ENCODE measurements around the gene ZNF470. TPM values are rescaled to one million over a fixed set of nuclear protein-coding genes. Genes with fewer than 3 reads are reported as not detected.

Gene ZNF470
- total and polyA plus RNA-seq, 2 of the 13 experiments (the other 11 are each of a cell fraction or from before 2014, with no cell fraction given), result not detected

DNA sequence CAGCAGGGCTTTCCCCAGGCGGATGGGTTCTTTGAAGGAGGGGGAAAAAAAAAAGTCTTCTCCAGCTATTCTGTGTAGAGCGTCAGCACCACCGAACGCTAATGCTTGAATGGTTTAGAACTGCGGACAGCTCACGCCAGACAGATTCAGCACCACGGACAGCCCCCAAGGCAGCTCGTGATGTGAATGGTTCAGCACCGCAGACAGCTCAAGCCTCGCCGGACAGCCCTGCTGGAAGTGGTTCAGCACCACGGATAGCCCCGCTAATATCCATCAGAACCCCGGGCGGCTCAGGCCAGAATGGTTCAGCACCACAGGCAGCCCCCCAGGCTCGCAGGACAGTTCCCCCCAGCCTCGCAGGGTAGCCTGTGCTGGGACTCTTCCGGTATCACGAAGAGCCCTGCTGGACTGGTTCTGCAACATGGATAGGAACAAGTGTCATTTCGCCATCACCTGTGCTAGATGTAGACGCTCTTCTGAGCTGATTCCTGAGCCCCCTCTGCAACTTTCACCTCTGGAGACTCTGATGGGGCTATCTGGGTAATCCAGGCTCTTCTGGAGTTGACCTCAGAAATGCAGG lies 70.8 kb downstream of the ZNF470 start (continued):
- TF ChIP-seq IRF9 (CRISPR knock-in tag; IDR thresholded peaks at IDR 0.05; ENCODE audit: borderline replicate concordance) (peak; percentile 100), SETDB1 (CRISPR knock-in tag; IDR thresholded peaks at IDR 0.05; ENCODE audit: borderline replicate concordance) (peak; percentile 79; the same call in 1 of the 2 replicates), ZNF451 (CRISPR knock-in tag; IDR thresholded peaks at IDR 0.05) (peak; percentile 100), ZBTB37 (CRISPR knock-in tag; IDR thresholded peaks at IDR 0.05) (peak; percentile 96), ZFYVE20 (CRISPR knock-in tag; IDR thresholded peaks at IDR 0.05; ENCODE audit: borderline replicate concordance, low read depth) (peak; percentile 99), ETV6 (CRISPR knock-in tag; conservative IDR thresholded peaks at IDR 0.05) (peak; percentile 100), CEBPB (IDR thresholded peaks at IDR 0.05; ENCODE audit: borderline replicate concordance, low read depth, low read length) (no peak), KDM2A (CRISPR knock-in tag; IDR thresholded peaks at IDR 0.05; ENCODE audit: borderline replicate concordance, low read depth) (peak; percentile 99), ZFP90 (CRISPR knock-in tag; IDR thresholded peaks at IDR 0.05; ENCODE audit: borderline replicate concordance) (peak; percentile 100), THRA (CRISPR knock-in tag; IDR thresholded peaks at IDR 0.05; ENCODE audit: borderline replicate concordance) (peak; percentile 97), ZNF547 (CRISPR knock-in tag; IDR thresholded peaks at IDR 0.05) (peak; percentile 100), MATR3 (CRISPR knock-in tag; IDR thresholded peaks at IDR 0.05) (no peak), ZNF354B (CRISPR knock-in tag; IDR thresholded peaks at IDR 0.05) (peak; percentile 98), FOXA1 (IDR thresholded peaks at IDR 0.05) (no peak), FOXA1 (CRISPR knock-in tag; IDR thresholded peaks at IDR 0.05) (0 out of 2 replicates have a peak, but pooled peaks have one; percentile 19)
- TF ChIP-seq, protein P1, sequence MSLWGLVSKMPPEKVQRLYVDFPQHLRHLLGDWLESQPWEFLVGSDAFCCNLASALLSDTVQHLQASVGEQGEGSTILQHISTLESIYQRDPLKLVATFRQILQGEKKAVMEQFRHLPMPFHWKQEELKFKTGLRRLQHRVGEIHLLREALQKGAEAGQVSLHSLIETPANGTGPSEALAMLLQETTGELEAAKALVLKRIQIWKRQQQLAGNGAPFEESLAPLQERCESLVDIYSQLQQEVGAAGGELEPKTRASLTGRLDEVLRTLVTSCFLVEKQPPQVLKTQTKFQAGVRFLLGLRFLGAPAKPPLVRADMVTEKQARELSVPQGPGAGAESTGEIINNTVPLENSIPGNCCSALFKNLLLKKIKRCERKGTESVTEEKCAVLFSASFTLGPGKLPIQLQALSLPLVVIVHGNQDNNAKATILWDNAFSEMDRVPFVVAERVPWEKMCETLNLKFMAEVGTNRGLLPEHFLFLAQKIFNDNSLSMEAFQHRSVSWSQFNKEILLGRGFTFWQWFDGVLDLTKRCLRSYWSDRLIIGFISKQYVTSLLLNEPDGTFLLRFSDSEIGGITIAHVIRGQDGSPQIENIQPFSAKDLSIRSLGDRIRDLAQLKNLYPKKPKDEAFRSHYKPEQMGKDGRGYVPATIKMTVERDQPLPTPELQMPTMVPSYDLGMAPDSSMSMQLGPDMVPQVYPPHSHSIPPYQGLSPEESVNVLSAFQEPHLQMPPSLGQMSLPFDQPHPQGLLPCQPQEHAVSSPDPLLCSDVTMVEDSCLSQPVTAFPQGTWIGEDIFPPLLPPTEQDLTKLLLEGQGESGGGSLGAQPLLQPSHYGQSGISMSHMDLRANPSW (CRISPR knock-in tag; IDR thresholded peaks at IDR 0.05; ENCODE audit: borderline replicate concordance), result peak; percentile 71; the same call in 1 of the 2 replicates
- TF ChIP-seq, protein P2, sequence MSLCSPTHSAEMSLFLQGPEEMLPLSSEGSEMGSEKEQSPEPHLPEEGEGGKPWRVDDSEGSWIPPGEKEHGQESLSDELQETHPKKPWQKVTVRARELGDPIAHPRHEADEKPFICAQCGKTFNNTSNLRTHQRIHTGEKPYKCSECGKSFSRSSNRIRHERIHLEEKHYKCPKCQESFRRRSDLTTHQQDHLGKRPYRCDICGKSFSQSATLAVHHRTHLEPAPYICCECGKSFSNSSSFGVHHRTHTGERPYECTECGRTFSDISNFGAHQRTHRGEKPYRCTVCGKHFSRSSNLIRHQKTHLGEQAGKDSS (CRISPR knock-in tag; IDR thresholded peaks at IDR 0.05; ENCODE audit: borderline replicate concordance, low read depth), result peak; percentile 97
- TF ChIP-seq, protein P3, sequence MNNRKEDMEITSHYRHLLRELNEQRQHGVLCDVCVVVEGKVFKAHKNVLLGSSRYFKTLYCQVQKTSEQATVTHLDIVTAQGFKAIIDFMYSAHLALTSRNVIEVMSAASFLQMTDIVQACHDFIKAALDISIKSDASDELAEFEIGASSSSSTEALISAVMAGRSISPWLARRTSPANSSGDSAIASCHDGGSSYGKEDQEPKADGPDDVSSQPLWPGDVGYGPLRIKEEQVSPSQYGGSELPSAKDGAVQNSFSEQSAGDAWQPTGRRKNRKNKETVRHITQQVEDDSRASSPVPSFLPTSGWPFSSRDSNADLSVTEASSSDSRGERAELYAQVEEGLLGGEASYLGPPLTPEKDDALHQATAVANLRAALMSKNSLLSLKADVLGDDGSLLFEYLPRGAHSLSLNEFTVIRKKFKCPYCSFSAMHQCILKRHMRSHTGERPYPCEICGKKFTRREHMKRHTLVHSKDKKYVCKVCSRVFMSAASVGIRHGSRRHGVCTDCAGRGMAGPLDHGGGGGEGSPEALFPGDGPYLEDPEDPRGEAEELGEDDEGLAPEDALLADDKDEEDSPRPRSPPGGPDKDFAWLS (CRISPR knock-in tag; IDR thresholded peaks at IDR 0.05; ENCODE audit: borderline replicate concordance), result no peak
